Hepatocyte (in vitro differentiated cells): ENCODE data around the gene NF2. TPM values are rescaled to one million over a fixed set of nuclear protein-coding genes. Genes with fewer than 3 reads are reported as not detected.
"Not testable (repeated sequence)": the region's sequence is repeated elsewhere in the genome, so short reads cannot be mapped to it uniquely, and the experiment has no call there.

Experiments
- DNase-seq: peaks from one replicate; pipeline ENCODE4 v3.0.0-alpha.2; 2016; ENCODE audit warnings: low spot score
- H2AFZ ChIP-seq: fragments of 200-600 bp; sonication (generic); 2 replicates; pipeline ENCODE4 v1.6.0; 2016; ENCODE audit warnings: antibody characterized with exemption, mild to moderate bottlenecking
- H3K27ac ChIP-seq: fragments of 200-600 bp; sonication (generic); 2 replicates; pipeline ENCODE4 v1.5.1; 2016; ENCODE audit warnings: mild to moderate bottlenecking
- H3K27me3 ChIP-seq: fragments of 200-600 bp; sonication (generic); 2 replicates; pipeline ENCODE4 v1.6.1; 2016
- H3K36me3 ChIP-seq: fragments of 200-600 bp; sonication (generic); replicated peaks from 2 replicates; pipeline ENCODE4 v1.5.1; 2016; ENCODE audit warnings: low read depth; ENCODE audit not compliant: insufficient read depth
- H3K4me1 ChIP-seq: fragments of 200-600 bp; sonication (generic); 2 replicates; pipeline ENCODE4 v1.5.1; 2016; ENCODE audit warnings: mild to moderate bottlenecking, moderate library complexity; ENCODE audit not compliant: insufficient read depth
- H3K4me2 ChIP-seq: fragments of 200-600 bp; sonication (generic); 2 replicates; pipeline ENCODE4 v1.6.0; 2016
- H3K4me3 ChIP-seq: fragments of 200-600 bp; sonication (generic); 2 replicates; pipeline ENCODE4 v1.5.1; 2016; ENCODE audit warnings: mild to moderate bottlenecking
- H3K79me2 ChIP-seq: fragments of 200-600 bp; sonication (generic); 2 replicates; pipeline ENCODE4 v1.6.0; 2017; ENCODE audit warnings: mild to moderate bottlenecking
- H3K9me2 ChIP-seq: fragments of 200-600 bp; sonication (generic); replicated peaks from 2 replicates; pipeline ENCODE4 v1.6.0; 2017; ENCODE audit warnings: mild to moderate bottlenecking; ENCODE audit not compliant: insufficient read depth
- H3K9me3 ChIP-seq: fragments of 200-600 bp; sonication (generic); 2 replicates; pipeline ENCODE4 v1.5.1; 2016; ENCODE audit warnings: low read depth, mild to moderate bottlenecking
- H4K20me1 ChIP-seq: fragments of 200-600 bp; sonication (generic); 2 replicates; pipeline ENCODE4 v1.6.0; 2016; ENCODE audit warnings: mild to moderate bottlenecking; ENCODE audit not compliant: insufficient read depth, poor library complexity, severe bottlenecking
- CTCF ChIP-seq: fragments of 200-600 bp; sonication (generic); IDR thresholded peaks from 2 replicates; pipeline ENCODE4 v1.5.1; 2016; ENCODE audit warnings: antibody characterized with exemption, mild to moderate bottlenecking; ENCODE audit not compliant: poor library complexity
- EZH2 ChIP-seq: fragments of 200-600 bp; sonication (generic); IDR thresholded peaks from 2 replicates; pipeline ENCODE4 v1.6.1; 2016; ENCODE audit warnings: antibody characterized with exemption, mild to moderate bottlenecking, borderline replicate concordance
- EZH2phosphoT487 ChIP-seq: fragments of 200-600 bp; sonication (generic); IDR thresholded peaks from one replicate; pipeline ENCODE4 v1.6.1; 2018; ENCODE audit warnings: antibody characterized with exemption, mild to moderate bottlenecking, low read depth, moderate library complexity; ENCODE audit not compliant: unreplicated experiment, severe bottlenecking
- WGBS: methylation state at CpG from one replicate; pipeline ENCODE4 v1.1.6; 2016; ENCODE audit warnings: low lambda C conversion rate; ENCODE audit errors: missing lambda C conversion rate; 5-methylcytosine and 5-hydroxymethylcytosine counted together
- polyA plus RNA-seq: library from polyadenylated mRNA; unstranded; fragments of >200 nt; fragmentation: Nextera tagmentation; extraction: Ambion mirVana; gene quantifications from 2 replicates; pipeline ENCODE4 v1.2.1, GENCODE V29; 2016
- total RNA-seq: library from RNA; depleted of rRNA; stranded (reverse); fragments of >200 nt; gene quantifications from 2 replicates; pipeline ENCODE4 v1.2.3, GENCODE V29; 2014

Gene NF2
- total and polyA plus RNA-seq, 2 experiments from 2014 or later = 18.5 to 30.7 TPM

GRCh38 chr22:29593923-29594322 lies 9.5 kb upstream of the NF2 start:
- Histone ChIP-seq H3K79me2 (no peaks in the 10 kb centered on the region), H2AFZ (no peak overlapping the region), H3K4me1 (no peaks in the 10 kb centered on the region), H3K9me2 (no peaks in the 10 kb centered on the region), H3K4me2 (no peak overlapping the region), H3K27ac (no peak overlapping the region), H3K4me3 (no peak overlapping the region), H3K36me3 (no peaks in the 10 kb centered on the region), H3K27me3 (no peaks in the 10 kb centered on the region), H3K9me3 (no peaks in the 10 kb centered on the region), H4K20me1 (no peaks in the 10 kb centered on the region)
- TF ChIP-seq CTCF (no peak), EZH2 (no peak)
- no peak for DNase-seq
- WGBS = 65% methylated on average over 4 of the region's 4 CpGs

GRCh38 chr22:29594447-29594846 lies 9.0 kb upstream of the NF2 start:
- H2AFZ ChIP-seq, H3K4me1 ChIP-seq, H3K9me3 ChIP-seq, DNase-seq, H3K4me2 ChIP-seq, H3K9me2 ChIP-seq, H3K27ac ChIP-seq, H4K20me1 ChIP-seq, H3K27me3 ChIP-seq, H3K36me3 ChIP-seq, H3K4me3 ChIP-seq, H3K79me2 ChIP-seq: not testable (repeated sequence)
- WGBS = 78% methylated on average over 6 of the region's 6 CpGs

- no peaks in the 10 kb centered on the region for H3K4me1 ChIP-seq
- no peak overlapping the region for H2AFZ ChIP-seq
- no peaks in the 10 kb centered on the region for H3K79me2 ChIP-seq
- H3K4me2 ChIP-seq = no peak overlapping the region
- DNase-seq = no peak
- no peaks in the 10 kb centered on the region for H3K27me3 ChIP-seq
- H4K20me1 ChIP-seq = no peaks in the 10 kb centered on the region
- 95% methylated on average over 10 of the region's 10 CpGs for WGBS
- TF ChIP-seq CTCF (no peak), EZH2 (no peak), EZH2phosphoT487 (no peak)
- H3K9me3 ChIP-seq = no peaks in the 10 kb centered on the region
- H3K27ac ChIP-seq = no peak overlapping the region
- no peaks in the 10 kb centered on the region for H3K9me2 ChIP-seq
- no peak overlapping the region for H3K4me3 ChIP-seq
- H3K36me3 ChIP-seq = no peaks in the 10 kb centered on the region
Measured at GRCh38 chr22:29596408-29596807, 7.0 kb upstream of the NF2 start.

GRCh38 chr22:29597871-29598683 lies 5.4 kb upstream of the NF2 start:
- 66% methylated on average over 46 of the region's 57 CpGs for WGBS
- H3K4me2 ChIP-seq = peak overlapping the region; percentile 67

More at GRCh38 chr22:29597871-29598683, 5.4 kb upstream of the NF2 start:
- DNase-seq, H3K4me3 ChIP-seq, H3K79me2 ChIP-seq, H3K9me2 ChIP-seq, H3K36me3 ChIP-seq, H4K20me1 ChIP-seq, H3K4me1 ChIP-seq, H3K27me3 ChIP-seq, H2AFZ ChIP-seq, H3K9me3 ChIP-seq: not testable (repeated sequence)
- H3K27ac ChIP-seq = peak overlapping the region; percentile 58
